Fibroblast of skin of right quadriceps (primary cell): ENCODE data around the gene LRRC4C.

Experiments
- DNase-seq: peaks from one replicate; pipeline ENCODE4 v3.0.0-alpha.2; 2013

Gene LRRC4C

GRCh38 chr11:40139536-40139935, 1319.9 kb downstream of the LRRC4C start:
- no peak for DNase-seq

GRCh38 chr11:40139066-40139465, 1320.4 kb downstream of the LRRC4C start:
- no peak for DNase-seq

GRCh38 chr11:40134820-40135570, 1324.5 kb downstream of the LRRC4C start:
- no peak for DNase-seq

GRCh38 chr11:40133498-40133897, 1326.0 kb downstream of the LRRC4C start:
- no peak for DNase-seq

GRCh38 chr11:40132912-40133311, 1326.5 kb downstream of the LRRC4C start:
- no peak for DNase-seq

- no peak for DNase-seq
Observed at GRCh38 chr11:40130427-40130826, 1329.0 kb downstream of the LRRC4C start.

- DNase-seq, result no peak
Observed at GRCh38 chr11:40129266-40129665, 1330.2 kb downstream of the LRRC4C start.

- DNase-seq, result no peak
Observed at GRCh38 chr11:40125054-40125453, 1334.4 kb downstream of the LRRC4C start.

GRCh38 chr11:40119661-40120060, 1339.8 kb downstream of the LRRC4C start:
- DNase-seq, result no peak

GRCh38 chr11:40118780-40119179, 1340.7 kb downstream of the LRRC4C start:
- DNase-seq, result no peak

- no peak for DNase-seq
Observed at GRCh38 chr11:40118026-40118425, 1341.4 kb downstream of the LRRC4C start.

- no peak for DNase-seq
Observed at GRCh38 chr11:40104941-40105550, 1354.4 kb downstream of the LRRC4C start.

GRCh38 chr11:40100781-40101180, 1358.7 kb downstream of the LRRC4C start:
- DNase-seq, result no peak

GRCh38 chr11:40100162-40100553, 1359.3 kb downstream of the LRRC4C start:
- no peak for DNase-seq

GRCh38 chr11:40099426-40100161, 1359.9 kb downstream of the LRRC4C start:
- DNase-seq, result no peak

- no peak for DNase-seq
Observed at GRCh38 chr11:40095446-40095845, 1364.0 kb downstream of the LRRC4C start.

- no peak for DNase-seq
Observed at GRCh38 chr11:40094954-40095353, 1364.5 kb downstream of the LRRC4C start.

- DNase-seq, result no peak
Observed at GRCh38 chr11:40080434-40080833, 1379.0 kb downstream of the LRRC4C start.
